ENCODE results near the gene AHCYL1.

- no peak for TF ChIP-seq CTCF (IDR thresholded peaks at IDR 0.05)
- no peak for TF ChIP-seq EP300 (IDR thresholded peaks at IDR 0.05)
- TF ChIP-seq POLR2A (IDR thresholded peaks at IDR 0.05) = no peak
Measured at GRCh38 chr1:110034040-110034450, 49.5 kb downstream of the AHCYL1 start.

Data from stomach (tissue), 4 donors.